HG03064 (cell line): Measurements from ENCODE around the gene LRMDA.
"Not testable (repeated sequence)": the region's sequence is repeated elsewhere in the genome, so short reads cannot be mapped to it uniquely, and the experiment has no call there.

Experiments used
- ATAC-seq: cut with Tn5 transposase; IDR thresholded peaks from one replicate; pipeline ENCODE4 v1.9.1; 2021; ENCODE audit warnings: low read depth; ENCODE audit not compliant: unreplicated experiment

Gene LRMDA

DNA sequence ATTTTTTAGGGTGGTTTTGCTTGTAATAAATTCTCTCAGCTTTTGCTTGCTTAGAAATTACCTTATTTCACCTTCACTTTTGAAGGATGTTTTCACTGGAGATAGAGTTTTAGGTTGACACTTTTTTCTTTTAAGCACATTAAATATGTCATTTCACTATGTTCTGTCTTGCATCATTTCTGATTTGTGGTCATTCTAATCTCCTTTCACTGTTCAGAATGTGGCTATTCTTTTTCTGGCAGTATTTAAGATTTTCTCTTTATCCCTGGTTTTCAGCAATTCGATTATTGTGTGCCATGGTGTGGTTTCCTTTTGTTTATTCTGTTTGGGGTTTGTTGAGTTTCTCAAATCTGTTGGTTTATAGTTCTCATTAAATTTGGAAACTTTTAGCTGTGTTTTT, 1140.6 kb downstream of the LRMDA start:
- ATAC-seq = no peak

DNA sequence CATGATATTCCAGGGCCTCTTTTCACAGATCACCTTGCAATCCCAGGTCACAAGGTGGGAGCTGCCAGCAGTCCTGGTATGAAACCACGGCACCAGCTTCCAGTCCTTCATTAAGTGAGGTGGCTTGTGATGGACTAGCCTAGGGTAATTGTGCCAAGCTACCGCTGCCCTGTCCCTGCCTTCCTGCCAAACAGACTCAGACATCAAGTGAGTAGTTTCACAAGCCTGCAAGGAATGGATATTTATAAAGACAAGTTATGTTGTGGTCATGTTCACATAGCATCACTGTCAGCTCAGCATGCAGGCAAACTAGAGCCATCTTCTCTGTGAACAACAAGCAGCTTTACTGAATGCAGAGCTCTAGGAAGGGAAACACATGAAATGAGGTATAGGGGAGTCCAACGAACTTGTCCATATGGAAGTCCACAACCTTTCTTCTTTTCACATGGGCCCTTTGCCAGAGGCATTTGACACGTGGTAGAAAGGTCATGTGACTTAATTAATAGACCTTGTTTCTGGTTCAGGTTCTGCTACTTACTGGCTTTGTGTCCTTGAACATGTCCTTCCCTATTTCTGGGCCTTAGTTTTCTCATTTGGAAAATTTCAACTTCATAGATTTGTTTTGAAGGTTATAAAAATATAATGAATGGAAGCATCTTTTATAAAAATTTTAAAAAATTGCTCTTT, 1145.0 kb downstream of the LRMDA start:
- no peak for ATAC-seq

DNA sequence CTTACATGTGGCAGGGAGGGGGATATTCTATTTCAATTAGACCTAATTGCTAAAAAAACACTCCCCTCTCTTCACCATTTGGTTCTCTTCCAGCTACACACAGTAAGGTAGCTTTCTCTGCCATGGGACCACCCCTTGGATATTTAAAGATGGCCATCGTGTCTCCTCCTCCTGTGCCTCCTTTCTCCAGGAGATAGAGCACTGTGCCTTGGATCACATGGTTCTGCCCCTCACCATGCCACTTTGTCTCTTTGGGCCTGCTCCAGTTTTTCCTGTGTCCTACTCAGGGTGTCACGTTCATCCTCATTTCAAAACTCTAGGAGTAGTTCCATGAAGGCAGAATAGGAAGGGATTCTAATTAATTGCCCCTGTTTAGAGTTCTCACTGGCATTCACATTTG, 1146.0 kb downstream of the LRMDA start:
- ATAC-seq = no peak

DNA sequence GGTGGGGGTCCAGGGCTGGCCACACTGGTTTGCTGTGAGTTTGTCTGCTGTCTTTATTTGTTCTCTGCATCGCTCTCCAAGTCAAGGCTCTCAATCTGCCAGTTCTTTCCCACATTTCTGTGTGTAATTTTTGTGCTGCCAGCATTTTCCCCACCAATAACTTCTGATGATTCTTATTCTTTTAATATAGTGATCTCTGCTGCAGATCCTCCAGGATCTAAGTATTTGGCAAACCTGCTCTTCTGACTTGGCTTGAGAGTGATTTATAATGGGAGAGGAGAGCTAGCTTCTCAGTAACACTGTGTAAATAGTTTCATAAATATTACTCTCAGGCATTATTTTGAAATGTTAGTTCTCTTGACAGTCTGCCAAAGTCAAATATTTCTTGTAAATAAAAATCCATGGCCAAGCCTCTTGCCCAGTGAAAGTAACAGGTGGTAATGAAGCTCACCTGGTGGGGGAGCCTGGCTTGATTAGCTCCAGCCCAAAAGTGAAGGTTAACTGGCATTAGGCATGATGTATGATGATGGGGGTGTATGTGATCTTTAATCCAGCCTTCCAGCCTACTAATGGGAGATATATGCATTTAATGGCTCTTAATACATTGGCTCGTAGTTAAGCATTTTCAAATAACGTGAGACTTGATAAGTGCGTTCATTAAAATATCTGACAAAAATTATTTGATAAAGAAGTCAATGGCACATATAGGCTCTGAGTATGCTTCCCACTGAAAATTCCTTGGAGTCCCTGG, 1150.3 kb downstream of the LRMDA start:
- ATAC-seq = no peak

DNA sequence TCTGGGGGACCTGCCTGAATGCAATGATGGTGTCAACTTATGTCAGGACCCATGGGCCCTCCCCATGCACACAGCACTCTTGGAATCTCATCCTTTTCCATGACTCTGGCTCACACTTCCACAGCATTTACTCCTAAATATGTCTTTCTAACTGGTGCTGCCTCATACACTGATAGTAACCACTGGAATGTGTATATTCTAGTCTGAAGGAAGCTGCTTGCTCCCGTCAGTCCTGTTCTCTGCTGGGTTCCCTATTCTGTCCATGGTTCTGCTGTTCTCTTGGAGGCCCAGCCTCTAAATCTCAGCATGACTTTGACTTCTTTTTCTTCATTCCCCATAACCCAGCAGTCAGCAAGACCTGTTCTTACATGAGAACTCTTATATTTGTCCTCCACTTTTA, 1151.1 kb downstream of the LRMDA start:
- no peak for ATAC-seq

DNA sequence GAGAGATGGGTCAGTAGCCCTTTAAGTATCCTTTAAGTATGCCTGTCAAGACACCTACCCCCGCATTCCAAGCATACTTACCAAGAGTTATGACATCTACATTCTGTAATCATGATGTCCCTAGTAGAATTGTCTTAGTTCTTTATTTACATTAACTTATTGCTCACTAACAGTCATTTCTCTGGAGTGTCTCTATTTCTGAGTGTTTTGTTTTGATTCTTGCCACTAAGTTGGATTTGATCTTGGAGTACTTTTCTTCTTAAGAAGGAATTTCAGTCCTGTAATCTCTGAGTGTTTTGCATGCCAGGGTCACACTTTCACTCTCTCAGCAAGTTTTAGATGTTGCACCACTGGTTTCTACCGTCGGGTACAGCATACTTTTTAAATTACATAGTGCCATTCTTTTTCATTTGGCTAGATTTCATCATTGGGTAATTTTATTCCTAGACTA, 1152.3 kb downstream of the LRMDA start:
- ATAC-seq = no peak

DNA sequence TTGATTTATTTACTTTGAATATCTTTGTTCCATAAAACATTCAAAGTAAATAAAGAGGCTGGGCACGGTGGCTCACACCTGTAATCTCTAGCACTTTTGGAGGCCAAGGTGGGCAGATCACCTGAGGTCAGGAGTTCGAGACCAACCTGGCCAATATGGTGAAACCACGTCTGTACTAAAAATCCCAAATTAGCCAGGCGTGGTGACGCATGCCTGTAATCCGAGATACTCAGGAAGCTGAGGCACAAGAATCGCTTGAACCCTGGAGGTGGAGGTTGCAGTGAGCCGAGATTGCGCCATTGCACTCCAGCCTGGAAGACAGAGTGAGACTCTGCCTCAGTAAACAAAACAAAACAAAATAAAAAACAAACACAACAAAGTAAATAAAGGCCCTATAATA, 1153.0 kb downstream of the LRMDA start:
- ATAC-seq = not testable (repeated sequence)
